Measurements from ENCODE around the gene ALKBH3. TPM values are rescaled to one million over a fixed set of nuclear protein-coding genes. Genes with fewer than 3 reads are reported as not detected.

The ALKBH3 gene
- total RNA-seq, 1 experiment from 2014 or later = 36.7 TPM

DNA sequence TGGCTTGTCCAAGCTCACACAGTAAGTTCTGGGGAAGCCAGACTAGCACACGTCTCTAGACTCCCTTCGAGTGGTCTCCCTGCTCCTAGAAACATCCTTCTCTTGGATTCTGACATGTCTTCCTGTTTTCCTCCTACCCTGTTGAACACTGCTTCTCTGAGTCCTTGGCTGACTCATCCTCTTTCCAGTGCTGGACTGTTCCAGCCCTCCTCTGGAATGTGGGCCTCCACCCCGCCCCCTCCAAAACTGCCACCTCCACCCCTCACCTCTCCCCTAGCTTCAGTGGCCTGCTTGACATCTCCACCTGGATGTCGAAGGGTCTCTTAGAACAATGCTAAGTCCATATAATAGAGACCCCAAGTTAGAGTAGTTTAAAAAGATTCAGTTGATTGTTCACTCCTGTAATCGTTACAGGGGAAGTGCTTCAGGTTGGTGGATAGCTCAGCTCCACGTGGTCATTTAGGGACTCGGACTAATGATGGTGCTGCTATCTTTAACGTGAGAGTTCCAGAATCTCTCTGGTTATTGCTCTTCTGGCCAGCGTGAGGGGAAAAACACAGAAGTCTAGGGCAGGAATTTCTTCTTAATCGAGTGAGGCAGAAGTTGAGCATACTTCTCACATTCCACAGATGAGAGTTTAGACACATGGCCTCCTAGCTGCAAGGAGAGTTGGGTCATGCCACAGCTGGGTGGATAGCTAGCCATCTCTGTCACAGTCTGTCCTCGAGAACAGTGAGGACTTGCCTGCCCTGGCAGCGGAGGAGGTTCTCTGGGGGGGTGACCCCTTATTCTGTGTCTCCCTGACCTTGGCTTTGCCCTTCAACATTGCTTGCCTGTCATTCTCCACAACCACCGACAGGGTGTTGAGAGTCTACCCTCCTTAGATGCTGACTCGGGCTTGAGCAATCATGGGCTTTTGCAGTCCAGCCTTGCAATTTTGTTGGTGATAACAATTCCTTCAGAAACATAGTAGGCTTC is 57.1 kb downstream of the ALKBH3 start:
- H3K4me3 ChIP-seq (replicated peaks in 1 of 2; ENCODE audit: low read depth in 1 of 2, low read length in 2 of 2) = no peak overlapping the region; a peak in 1 of 4 replicates
- no peaks in the 10 kb centered on the region for H3K27me3 ChIP-seq (ENCODE audit: insufficient read depth, low read length)
- ChIA-PET POLR2A (no interaction called here), RAD21 (ENCODE audit: low non-redundant PET in 1 of 2, low total read pairs in 2 of 2, uncharacterized antibody in 2 of 2, unreplicated experiment in 2 of 2) (no interaction called here), CTCF (no interaction called here)
- DNase-seq (ENCODE audit: low read depth, low spot score) (peak; percentile 27), ATAC-seq (peak; percentile 86)
- intact Hi-C loops (cut with micrococcal nuclease) = no loop called here
- peak overlapping the region; percentile 30 for H3K9ac ChIP-seq (ENCODE audit: low read length)
- H3K9me2 ChIP-seq (ENCODE audit: insufficient read depth) = no peaks in the 10 kb centered on the region
- peak overlapping the region; percentile 47 for H2AFZ ChIP-seq (ENCODE audit: low read depth, low read length, poor library complexity, severe bottlenecking)
- H3K36me3 ChIP-seq (ENCODE audit: control insufficient read depth in 1 of 2, insufficient read depth in 2 of 2, low read length in 2 of 2) = no peaks in the 10 kb centered on the region
- H3K9me3 ChIP-seq (ENCODE audit: control insufficient read depth in 1 of 2, insufficient read depth in 1 of 2, low read depth in 1 of 2, low read length in 2 of 2) = no peaks in the 10 kb centered on the region
- BruUV-seq (replicated peaks) = no TSS peak
- no peaks in the 10 kb centered on the region for H4K20me1 ChIP-seq (ENCODE audit: insufficient read depth)
- H3K27ac ChIP-seq (ENCODE audit: low read depth, low read length) = peak overlapping the region; percentile 12; the same call in 1 of the 2 replicates
- TF ChIP-seq, protein P1, sequence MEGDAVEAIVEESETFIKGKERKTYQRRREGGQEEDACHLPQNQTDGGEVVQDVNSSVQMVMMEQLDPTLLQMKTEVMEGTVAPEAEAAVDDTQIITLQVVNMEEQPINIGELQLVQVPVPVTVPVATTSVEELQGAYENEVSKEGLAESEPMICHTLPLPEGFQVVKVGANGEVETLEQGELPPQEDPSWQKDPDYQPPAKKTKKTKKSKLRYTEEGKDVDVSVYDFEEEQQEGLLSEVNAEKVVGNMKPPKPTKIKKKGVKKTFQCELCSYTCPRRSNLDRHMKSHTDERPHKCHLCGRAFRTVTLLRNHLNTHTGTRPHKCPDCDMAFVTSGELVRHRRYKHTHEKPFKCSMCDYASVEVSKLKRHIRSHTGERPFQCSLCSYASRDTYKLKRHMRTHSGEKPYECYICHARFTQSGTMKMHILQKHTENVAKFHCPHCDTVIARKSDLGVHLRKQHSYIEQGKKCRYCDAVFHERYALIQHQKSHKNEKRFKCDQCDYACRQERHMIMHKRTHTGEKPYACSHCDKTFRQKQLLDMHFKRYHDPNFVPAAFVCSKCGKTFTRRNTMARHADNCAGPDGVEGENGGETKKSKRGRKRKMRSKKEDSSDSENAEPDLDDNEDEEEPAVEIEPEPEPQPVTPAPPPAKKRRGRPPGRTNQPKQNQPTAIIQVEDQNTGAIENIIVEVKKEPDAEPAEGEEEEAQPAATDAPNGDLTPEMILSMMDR (IDR thresholded peaks at IDR 0.05 in 2 of 3, conservative IDR thresholded peaks at IDR 0.05 in 1 of 3; ENCODE audit: borderline replicate concordance in 1 of 3, insufficient read depth in 1 of 3, low read depth in 2 of 3, low read length in 2 of 3) = peak in 2 of 3 experiments; percentile 29 to 39; a peak in 2 of 6 replicates
- TF ChIP-seq SP1 (IDR thresholded peaks at IDR 0.05; ENCODE audit: low read depth) (no peak), EGR1 (IDR thresholded peaks at IDR 0.05; ENCODE audit: low read depth) (peak; percentile 27; the same call in 1 of the 2 replicates)
- TF ChIP-seq, protein P2, sequence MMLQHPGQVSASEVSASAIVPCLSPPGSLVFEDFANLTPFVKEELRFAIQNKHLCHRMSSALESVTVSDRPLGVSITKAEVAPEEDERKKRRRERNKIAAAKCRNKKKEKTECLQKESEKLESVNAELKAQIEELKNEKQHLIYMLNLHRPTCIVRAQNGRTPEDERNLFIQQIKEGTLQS (IDR thresholded peaks at IDR 0.05) = no peak
- peaks cover 12 to 27% of the 10 kb centered on the region in 2 experiments for H3K4me1 ChIP-seq (ENCODE audit: control insufficient read depth in 1 of 2, insufficient read depth in 2 of 2, low read length in 2 of 2)
- peak overlapping the region; percentile 62 for H3K4me2 ChIP-seq (ENCODE audit: low read length)
- no peaks in the 10 kb centered on the region for H3K79me2 ChIP-seq (ENCODE audit: insufficient read depth, low read length)
